Measurements from ENCODE around the gene DLGAP4. TPM values are rescaled to one million over a fixed set of nuclear protein-coding genes. Genes with fewer than 3 reads are reported as not detected.
A peak's percentile ranks its signal among the peaks of the same experiment; 100 is the strongest.

Gene DLGAP4
- total and polyA plus RNA-seq, 2 of the 13 experiments (the other 11 are each of a cell fraction or from before 2014, with no cell fraction given) = 15.2 to 26.7 TPM

DNA sequence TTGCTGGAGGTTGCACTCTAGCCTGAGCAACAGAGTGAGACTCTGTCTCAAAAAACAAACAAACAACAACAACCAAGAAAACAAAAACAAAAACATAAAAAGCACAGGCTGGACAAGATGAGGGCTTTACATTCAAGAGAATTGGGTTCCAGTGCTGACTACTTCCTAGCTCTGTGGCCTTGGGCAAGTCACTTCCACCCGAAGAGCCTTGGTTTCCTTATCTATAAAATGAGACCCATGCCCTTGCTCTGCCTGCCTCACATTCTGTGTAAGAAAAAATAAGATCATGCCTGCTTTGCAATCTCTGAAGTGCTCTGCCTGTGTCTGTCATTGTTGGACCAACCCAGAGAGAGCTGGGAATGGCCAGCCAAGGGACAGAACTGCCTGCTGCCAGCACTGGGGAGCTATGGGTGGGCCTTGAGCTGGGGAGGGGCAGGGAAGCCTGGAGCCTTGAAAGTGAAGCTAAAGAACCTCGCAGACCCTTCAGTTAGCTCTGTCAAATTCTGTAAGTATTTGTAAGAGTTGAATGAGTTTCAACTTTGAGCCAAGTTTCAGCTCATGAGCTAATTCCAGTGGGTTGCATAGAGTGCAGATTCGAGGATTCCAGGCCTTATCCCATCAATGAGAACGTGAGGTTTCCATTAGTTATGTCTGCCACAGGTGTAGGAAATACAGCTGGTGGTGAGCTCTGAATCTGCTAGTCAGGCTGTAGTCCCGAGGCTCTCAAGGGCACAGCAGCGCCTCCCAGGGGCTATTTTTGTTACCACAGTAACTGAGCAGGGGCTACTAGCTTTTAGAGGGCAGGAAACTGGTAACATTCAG, 93.2 kb downstream of the DLGAP4 start:
- POLR2A ChIA-PET = interaction anchor here (1.0 to 1.3 kb wide), 3 partner anchors 128 to 163 kb away, joined by 3 to 7 read pairs (median 5); partner anchors contain the start of gene AAR2
- in situ Hi-C loops (cut with HindIII; ENCODE audit: extremely low pct_ligation_motif_present, low pct_unique_long_range_greater_than_20kb) = no loop called here
- peak; percentile 96; the same call in 1 of the 2 replicates for TF ChIP-seq POLR2AphosphoS2 (IDR thresholded peaks at IDR 0.05; ENCODE audit: low read depth, low read length)
- TF ChIP-seq MXD4 (CRISPR knock-in tag; IDR thresholded peaks at IDR 0.05) = 0 out of 2 replicates have a peak, but pooled peaks have one; percentile 61
- no peak for TF ChIP-seq ZNF878 (CRISPR knock-in tag; IDR thresholded peaks at IDR 0.05)
- TF ChIP-seq FOXO4 (CRISPR knock-in tag; conservative IDR thresholded peaks at IDR 0.05) = no peak
- TF ChIP-seq ZBTB3 (CRISPR knock-in tag; IDR thresholded peaks at IDR 0.05; ENCODE audit: borderline replicate concordance, low read depth) = no peak
- no peak for TF ChIP-seq ZNF101 (CRISPR knock-in tag; IDR thresholded peaks at IDR 0.05; ENCODE audit: borderline replicate concordance, low read depth)
- no peak for TF ChIP-seq HBP1 (CRISPR knock-in tag; IDR thresholded peaks at IDR 0.05; ENCODE audit: low read depth)
- no peak for TF ChIP-seq ZBTB46 (CRISPR knock-in tag; IDR thresholded peaks at IDR 0.05; ENCODE audit: borderline replicate concordance)
- TF ChIP-seq ZNF687 (CRISPR knock-in tag; IDR thresholded peaks at IDR 0.05) = 0 out of 2 replicates have a peak, but pooled peaks have one; percentile 15
- TF ChIP-seq CAMTA2 (CRISPR knock-in tag; IDR thresholded peaks at IDR 0.05; ENCODE audit: borderline replicate concordance) = no peak
- no peak for TF ChIP-seq ZNF234 (CRISPR knock-in tag; conservative IDR thresholded peaks at IDR 0.05)
- 0 out of 2 replicates have a peak, but pooled peaks have one; percentile 53 for TF ChIP-seq ZSCAN9 (CRISPR knock-in tag; IDR thresholded peaks at IDR 0.05; ENCODE audit: borderline replicate concordance)
- TF ChIP-seq ZFP37 (CRISPR knock-in tag; IDR thresholded peaks at IDR 0.05; ENCODE audit: borderline replicate concordance) = no peak

More for the DNA sequence above, 93.2 kb downstream of the DLGAP4 start:
- Histone ChIP-seq H3K36me3 (replicated peaks in 1 of 2; ENCODE audit: control insufficient read depth in 1 of 2, insufficient read depth in 2 of 2, low read length in 2 of 2) (no peaks in the 10 kb centered on the region), H3K9ac (ENCODE audit: insufficient read depth, low read depth, low read length) (no peak overlapping the region), H3K79me2 (ENCODE audit: insufficient read depth, low read length) (no peaks in the 10 kb centered on the region), H3K4me1 (ENCODE audit: insufficient read depth, low read length) (peaks cover 11% of the 10 kb centered on the region), H3K9me3 (ENCODE audit: low read length) (no peaks in the 10 kb centered on the region), H3K4me3 (replicated peaks in 1 of 3; ENCODE audit: insufficient read depth in 1 of 3, low read depth in 2 of 3, low read length in 3 of 3) (no peak overlapping the region; a peak in 1 of 6 replicates), H3K27me3 (ENCODE audit: control insufficient read depth in 1 of 2, insufficient read depth in 2 of 2, low read length in 2 of 2) (peaks cover 0 to 27% of the 10 kb centered on the region in 2 experiments; a peak in 2 of 5 replicates), H3K27ac (ENCODE audit: extremely low read length, insufficient read depth, low read length) (no peak overlapping the region), H4K20me1 (ENCODE audit: insufficient read depth, low read length) (no peaks in the 10 kb centered on the region), H3K4me2 (ENCODE audit: low read depth, low read length) (peak overlapping the region; percentile 28; the same call in 1 of the 2 replicates), H2AFZ (ENCODE audit: low read length) (no peak overlapping the region)
- DNase-seq (ENCODE audit: low spot score) (peak; percentile 88), FAIRE-seq (peak; percentile 97), ATAC-seq (peak; percentile 87)
- intact Hi-C loops (cut with micrococcal nuclease; ENCODE audit: unreplicated experiment) = loop anchor here (1.0 to 10.0 kb wide), 3 partner anchors 125 to 196 kb away; no protein-coding TSS in a partner anchor
- no TSS peak for BruUV-seq (replicated peaks)
- CTCF ChIA-PET (ENCODE audit: low intra/inter-chr PET ratio, low total read pairs) = interaction anchor here (1.1 to 1.8 kb wide), 3 partner anchors 126 to 197 kb away, joined by 4 to 8 read pairs (median 6); no protein-coding TSS in a partner anchor
- 7% methylated on average over 6 of the region's 6 CpGs for WGBS (ENCODE audit: low lambda C conversion rate)

All from HepG2 (cell line).